Neural progenitor cell (in vitro differentiated cells): ENCODE measurements around the gene VPS41.

Experiments used
- EZH2 ChIP-seq: fragments of 200-600 bp; sonication (generic); IDR thresholded peaks from 2 replicates; pipeline ENCODE4 v1.6.1; 2017; ENCODE audit warnings: antibody characterized with exemption, mild to moderate bottlenecking, moderate library complexity
- EZH2phosphoT487 ChIP-seq: fragments of 200-600 bp; sonication (generic); IDR thresholded peaks from 2 replicates; pipeline ENCODE4 v1.6.1; 2017; ENCODE audit warnings: antibody characterized with exemption

DNA sequence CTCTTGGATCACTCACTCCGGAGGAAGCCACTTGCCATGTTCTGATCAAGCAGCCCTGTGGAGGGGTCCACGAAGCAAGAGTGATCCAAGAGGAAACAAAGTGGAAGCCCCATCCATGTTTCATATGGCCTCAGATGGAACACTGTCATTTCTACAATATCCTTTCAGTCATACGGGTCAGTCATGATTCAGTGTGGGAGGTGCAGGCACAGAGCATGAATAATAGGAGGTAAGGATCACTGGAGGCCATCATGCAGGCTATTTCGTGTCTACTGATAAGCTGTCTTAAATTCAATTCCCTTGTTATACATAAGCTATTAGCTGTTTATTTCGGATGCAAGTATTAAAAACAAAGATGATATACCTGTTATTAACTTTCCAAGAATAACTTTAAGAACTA is 36.8 kb downstream of the VPS41 start:
- no peak for TF ChIP-seq EZH2
- no peak for TF ChIP-seq EZH2phosphoT487
